Putamen (tissue), 1 donor: ENCODE results near the gene NEDD4L.
"Not testable (repeated sequence)": the region's sequence is repeated elsewhere in the genome, so short reads cannot be mapped to it uniquely, and the experiment has no call there.

ENCODE experiments used
- DNase-seq: peaks from one replicate; pipeline ENCODE4 v3.0.0-alpha.2; 2016; ENCODE audit warnings: low spot score

The NEDD4L gene

GRCh38 chr18:58418361-58418760 lies 374.3 kb downstream of the NEDD4L start:
- DNase-seq, result no peak

- DNase-seq, result no peak
Measured at GRCh38 chr18:58419587-58420199, 375.7 kb downstream of the NEDD4L start.

- DNase-seq, result no peak
Measured at GRCh38 chr18:58426611-58427010, 382.6 kb downstream of the NEDD4L start.

GRCh38 chr18:58427321-58427720 lies 383.3 kb downstream of the NEDD4L start:
- DNase-seq, result peak; percentile 53

DNA sequence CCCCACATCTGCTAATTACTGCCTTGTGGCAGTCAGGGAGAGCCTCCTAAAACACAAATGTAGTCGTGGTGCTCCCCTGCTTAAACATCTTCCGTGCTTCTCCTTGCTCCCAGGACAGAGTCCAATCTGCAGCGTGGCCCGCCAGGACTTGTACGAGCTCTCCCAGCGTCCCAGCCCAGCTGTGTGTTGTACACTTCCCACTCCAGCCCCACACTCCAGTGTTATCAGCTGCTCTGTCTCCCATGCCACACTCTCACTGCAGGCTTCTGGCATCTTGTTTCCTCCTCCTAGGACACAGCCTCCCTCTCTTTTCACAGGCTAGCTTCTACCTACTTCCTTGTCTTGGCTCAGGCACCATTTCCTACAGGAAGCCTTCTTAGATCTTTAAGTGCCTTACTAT lies 385.4 kb downstream of the NEDD4L start:
- DNase-seq, result no peak

DNA sequence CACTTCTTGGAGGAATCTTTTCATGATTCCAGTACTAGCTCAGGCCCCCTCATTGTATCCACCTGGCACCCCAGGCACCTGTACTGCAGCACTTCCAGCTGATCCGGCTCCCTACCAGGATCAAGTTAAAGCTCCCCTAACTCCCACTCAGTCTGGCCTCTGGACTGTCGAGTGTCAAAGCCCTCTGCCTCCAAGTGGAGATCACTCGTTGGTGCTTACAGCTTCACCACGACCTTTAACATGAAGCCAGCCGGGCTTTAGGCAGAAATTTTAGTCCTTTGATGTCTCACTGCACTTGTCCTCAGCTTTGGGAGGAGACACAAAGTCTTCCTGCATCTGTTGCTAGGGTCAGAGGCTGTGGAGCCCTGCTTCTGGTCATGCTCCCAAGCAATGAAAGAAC lies 387.2 kb downstream of the NEDD4L start:
- no peak for DNase-seq

DNA sequence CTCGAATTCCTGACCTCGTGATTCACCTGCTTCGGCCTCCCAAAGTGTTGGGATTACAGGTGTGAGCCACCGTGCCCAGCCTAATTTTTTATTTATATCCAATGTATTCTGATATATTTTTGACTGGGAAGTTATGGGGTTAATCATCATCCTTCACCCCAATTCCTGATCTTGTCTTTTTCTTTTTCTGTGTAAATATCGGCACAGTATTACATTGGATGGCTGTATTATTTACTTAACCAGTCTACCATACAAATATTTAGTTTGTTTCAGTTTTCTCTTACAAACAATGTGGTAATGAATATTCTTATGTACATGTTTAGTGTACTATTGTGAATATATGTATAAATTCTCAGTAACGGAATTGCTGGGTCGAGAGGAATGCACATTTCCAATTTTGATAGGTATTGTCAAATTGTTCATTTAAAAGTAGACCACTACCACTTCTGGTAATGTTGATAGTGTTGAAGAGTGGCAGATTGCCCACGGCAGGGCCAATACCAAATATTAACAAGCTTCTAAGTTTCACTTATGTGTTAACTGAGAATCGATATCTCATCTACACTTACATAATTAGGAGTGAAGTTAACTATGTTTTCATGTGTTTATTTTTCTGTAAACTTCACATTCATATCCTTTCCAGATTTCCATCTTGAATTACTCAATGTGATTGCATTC lies 388.2 kb downstream of the NEDD4L start:
- no peak for DNase-seq

DNA sequence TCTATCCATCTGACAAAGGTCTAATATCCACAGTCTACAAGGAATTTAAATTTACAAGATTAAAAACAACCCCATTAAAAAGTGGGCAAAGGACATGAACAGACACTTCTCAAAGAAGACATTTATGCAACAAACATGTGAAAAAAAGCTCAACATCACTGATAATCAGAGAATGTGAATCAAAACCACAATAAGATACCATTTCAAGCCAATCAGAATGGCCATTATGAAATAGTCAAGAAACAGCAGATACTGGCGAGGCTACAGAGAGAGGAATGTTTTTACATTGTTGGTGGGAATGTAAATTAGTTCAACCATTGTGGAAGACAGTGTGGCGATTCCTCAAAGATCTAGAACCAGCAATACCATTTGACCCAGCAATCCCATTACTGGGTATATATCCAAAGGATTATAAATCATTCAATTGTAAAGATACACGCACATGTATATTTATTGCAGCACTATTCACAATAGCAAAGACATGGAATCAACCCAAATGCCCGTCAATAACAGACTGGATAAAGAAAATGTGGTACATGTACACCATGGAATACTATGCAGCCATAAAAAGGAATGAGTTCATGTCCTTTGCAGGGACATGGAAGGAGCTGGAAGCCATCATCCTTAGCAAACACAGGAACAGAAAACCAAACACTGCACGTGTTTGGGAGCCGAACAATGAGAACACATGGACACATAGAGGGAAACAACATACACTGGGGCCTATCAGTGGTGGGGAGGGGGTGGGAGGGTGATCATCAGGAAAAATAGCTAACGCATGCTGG lies 391.4 kb downstream of the NEDD4L start:
- DNase-seq, result not testable (repeated sequence)

GRCh38 chr18:58438161-58438957 lies 394.3 kb downstream of the NEDD4L start:
- DNase-seq, result no peak

- DNase-seq, result no peak
Measured at GRCh38 chr18:58438958-58439300, 394.9 kb downstream of the NEDD4L start.

DNA sequence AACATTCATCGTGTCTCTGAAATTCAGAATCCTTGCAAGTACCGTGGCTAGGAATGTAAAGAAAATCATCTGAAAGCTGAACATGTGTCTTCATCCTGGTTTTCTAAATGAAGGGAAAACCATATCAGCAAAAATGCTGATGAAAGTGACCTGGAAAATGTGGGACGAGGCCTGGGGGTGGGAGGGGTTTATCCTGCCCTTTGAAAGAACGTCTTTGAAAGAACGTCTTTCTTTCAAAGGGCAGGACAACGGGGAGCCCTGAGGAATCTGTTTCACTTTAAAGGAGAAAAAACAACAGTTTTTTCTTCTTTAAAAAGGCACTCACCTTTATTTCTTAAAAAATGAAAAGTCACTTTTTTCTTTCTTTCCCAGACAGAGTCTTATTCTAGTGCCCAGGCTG lies 399.6 kb downstream of the NEDD4L start:
- no peak for DNase-seq

- no peak for DNase-seq
Measured at GRCh38 chr18:58446391-58447060, 402.5 kb downstream of the NEDD4L start.

GRCh38 chr18:58447402-58448095 lies 403.5 kb downstream of the NEDD4L start:
- DNase-seq, result no peak

DNA sequence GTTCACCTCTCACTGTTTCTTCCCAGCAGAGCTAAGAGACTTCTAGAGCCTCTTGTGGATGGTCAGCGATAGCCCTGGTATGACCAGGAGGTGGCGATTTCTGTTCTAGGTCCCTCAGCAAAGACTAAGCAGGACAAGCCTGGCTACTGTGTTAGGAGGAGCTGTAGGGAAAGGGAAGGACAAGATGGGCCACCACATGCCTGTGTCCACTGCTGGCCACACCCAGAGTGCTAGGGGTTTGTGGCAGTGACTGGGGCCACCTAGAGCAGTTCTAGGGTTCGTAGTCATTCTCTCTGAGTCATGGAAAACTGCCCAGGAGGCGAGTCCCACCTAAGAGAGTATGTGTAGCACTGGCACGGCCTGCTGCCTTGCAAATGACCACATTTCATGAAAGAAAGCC lies 405.4 kb downstream of the NEDD4L start:
- no peak for DNase-seq
